Neuronal stem cell (in vitro differentiated cells): ENCODE data around the gene CCDC15.

ENCODE experiments used
- DNase-seq: peaks from one replicate; pipeline ENCODE4 v3.0.0-alpha.2; 2013; ENCODE audit warnings: low spot score
- H2AFZ ChIP-seq: one replicate; pipeline ENCODE4 v1.6.1; 2013; ENCODE audit warnings: mild to moderate bottlenecking, low read length, inconsistent platforms
- H2AK5ac ChIP-seq: 2 replicates; pipeline ENCODE4 v1.6.1; 2013; ENCODE audit warnings: low read depth, mild to moderate bottlenecking, inconsistent platforms, low read length, moderate library complexity, mixed read lengths
- H2BK120ac ChIP-seq: 2 replicates; pipeline ENCODE4 v1.6.1; 2013; ENCODE audit warnings: low read depth, mild to moderate bottlenecking, inconsistent platforms, low read length, moderate library complexity, mixed read lengths
- H2BK12ac ChIP-seq: one replicate; pipeline ENCODE4 v1.6.1; 2013; ENCODE audit warnings: low read length, inconsistent platforms
- H2BK15ac ChIP-seq: 2 replicates; pipeline ENCODE4 v1.6.1; 2013; ENCODE audit warnings: mild to moderate bottlenecking, low read length, inconsistent platforms, mixed read lengths
- H2BK5ac ChIP-seq: one replicate; pipeline ENCODE4 v1.6.1; 2013; ENCODE audit warnings: inconsistent platforms, mild to moderate bottlenecking, low read length, moderate library complexity
- H3K14ac ChIP-seq: one replicate; pipeline ENCODE4 v1.6.1; 2013; ENCODE audit warnings: low read length, inconsistent platforms
- H3K18ac ChIP-seq: 2 replicates; pipeline ENCODE4 v1.6.1; 2013; ENCODE audit warnings: low read length, inconsistent platforms
- H3K23ac ChIP-seq: 2 replicates; pipeline ENCODE4 v1.6.1; 2013; ENCODE audit warnings: low read depth, mild to moderate bottlenecking, mixed read lengths, low read length, inconsistent platforms; ENCODE audit not compliant: poor library complexity
- H3K27ac ChIP-seq: replicated peaks from 3 replicates; pipeline ENCODE4 v1.5.1; 2013; ENCODE audit warnings: low read length, inconsistent platforms
- H3K27me3 ChIP-seq, 3 experiments: 2 replicates each; pipeline ENCODE4 v1.6.1; 2013; ENCODE audit warnings: low read length in 3 of 3, mild to moderate bottlenecking in 2 of 3, inconsistent platforms in 1 of 3, low read depth in 1 of 3, mixed read lengths in 1 of 3, moderate library complexity in 1 of 3; ENCODE audit not compliant: control insufficient read depth in 3 of 3, insufficient read depth in 3 of 3
- H3K36me3 ChIP-seq, 2 donors: replicated peaks in 1 of 2; 2 replicates each; pipeline ENCODE4 v1.6.1; 2013; ENCODE audit warnings: low read length in 2 of 2; ENCODE audit not compliant: control insufficient read depth in 2 of 2, insufficient read depth in 2 of 2
- H3K4ac ChIP-seq: 2 replicates; pipeline ENCODE4 v1.6.1; 2013; ENCODE audit warnings: inconsistent platforms, mild to moderate bottlenecking, low read length, moderate library complexity
- H3K4me1 ChIP-seq, 2 donors: 1 replicate in 1 of 2; 2 replicates in 1 of 2; pipeline ENCODE4 v1.6.1; 2013; ENCODE audit warnings: low read length in 2 of 2, low read depth in 1 of 2; ENCODE audit not compliant: control insufficient read depth in 2 of 2, insufficient read depth in 1 of 2
- H3K4me2 ChIP-seq: one replicate; pipeline ENCODE4 v1.6.1; 2013; ENCODE audit warnings: mild to moderate bottlenecking, low read length, inconsistent platforms; ENCODE audit not compliant: insufficient read depth, poor library complexity, severe bottlenecking
- H3K4me3 ChIP-seq, 2 donors: 2 replicates each; pipeline ENCODE4 v1.5.1; 2013; ENCODE audit warnings: low read length in 2 of 2, mild to moderate bottlenecking in 2 of 2, inconsistent platforms in 1 of 2, moderate library complexity in 1 of 2
- H3K79me1 ChIP-seq: one replicate; pipeline ENCODE4 v1.6.1; 2013; ENCODE audit warnings: low read depth, mild to moderate bottlenecking, inconsistent platforms, low read length, moderate library complexity
- H3K9ac ChIP-seq: one replicate; pipeline ENCODE4 v1.6.1; 2013; ENCODE audit warnings: mild to moderate bottlenecking, low read depth, low read length, inconsistent platforms; ENCODE audit not compliant: poor library complexity
- H3K9me3 ChIP-seq, 2 donors: replicated peaks in 1 of 2; 2 replicates each; pipeline versions ENCODE3 to v1.6.1; 2013; ENCODE audit warnings: low read length in 2 of 2, mild to moderate bottlenecking in 2 of 2, inconsistent platforms in 1 of 2, low read depth in 1 of 2, mixed read lengths in 1 of 2, moderate library complexity in 1 of 2; ENCODE audit not compliant: control insufficient read depth in 2 of 2, insufficient read depth in 1 of 2
- H4K8ac ChIP-seq: one replicate; pipeline ENCODE4 v1.6.1; 2013; ENCODE audit warnings: low read depth, mild to moderate bottlenecking, inconsistent platforms, low read length, moderate library complexity
- H4K91ac ChIP-seq: one replicate; pipeline ENCODE4 v1.6.1; 2013; ENCODE audit warnings: low read length, low read depth, mild to moderate bottlenecking, inconsistent platforms; ENCODE audit not compliant: poor library complexity
- WGBS, 2 donors: extraction: QIAGEN DNeasy Blood & Tissue Kit; methylation state at CpG; one replicate each; pipeline ENCODE4 v1.1.7; 2013; ENCODE audit warnings: missing lambda C conversion rate in 2 of 2, mixed read lengths in 1 of 2; ENCODE audit not compliant: insufficient read length in 2 of 2, insufficient replicate concordance in 1 of 2; ENCODE audit errors: extremely low coverage in 2 of 2; 5-methylcytosine and 5-hydroxymethylcytosine counted together

CCDC15 gene

DNA sequence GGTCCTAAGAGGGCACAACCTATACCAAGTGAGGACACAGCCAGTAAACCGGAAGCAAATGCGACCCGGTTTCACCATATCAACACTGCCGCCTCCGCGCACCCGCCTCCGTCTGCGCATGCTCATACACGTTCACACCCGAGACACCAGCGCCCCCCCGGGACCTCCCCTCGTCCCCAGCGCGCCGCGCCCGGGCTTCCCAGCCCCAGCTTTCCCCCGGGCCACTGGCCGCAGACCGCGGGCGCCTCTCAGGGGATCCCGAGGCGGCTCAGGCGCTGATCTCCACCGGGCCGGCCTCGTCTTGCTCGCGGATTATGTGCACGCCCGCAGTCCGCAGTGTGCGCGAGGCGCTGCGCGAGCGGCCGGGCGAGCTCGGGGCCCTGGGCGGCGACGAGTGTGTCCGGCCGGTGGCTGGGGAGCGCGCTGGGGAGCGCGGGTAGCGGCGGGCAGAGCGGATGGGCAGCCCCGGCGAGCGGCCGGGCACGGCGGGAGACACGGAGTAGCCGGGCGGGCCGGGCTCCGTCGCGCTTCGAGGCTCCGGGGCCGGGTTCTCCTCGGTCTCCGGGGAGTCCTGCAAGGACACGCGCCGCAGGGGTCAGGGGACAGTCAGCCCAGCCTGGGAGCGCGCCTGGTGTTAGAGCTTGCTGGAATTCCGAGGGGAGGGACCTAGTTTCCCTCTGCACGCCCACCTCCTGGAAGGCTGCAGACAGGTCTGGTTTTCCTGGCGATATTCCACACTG is 33.0 kb upstream of the CCDC15 start:
- Histone ChIP-seq H3K27ac (no peak overlapping the region), H2BK15ac (peak overlapping the region; percentile 60), H3K9me3 (peaks cover 4 to 16% of the 10 kb centered on the region in 2 donors), H2AFZ (peak overlapping the region; percentile 89), H3K9ac (peak overlapping the region; percentile 78), H3K14ac (no peak overlapping the region), H4K91ac (no peak overlapping the region), H3K18ac (peak overlapping the region; percentile 91), H2AK5ac (no peak overlapping the region), H3K36me3 (no peaks in the 10 kb centered on the region), H2BK12ac (no peak overlapping the region), H3K4me3 (peak overlapping the region; percentile 36 to 80), H3K4me2 (peak overlapping the region; percentile 86), H3K4ac (no peak overlapping the region), H3K79me1 (no peaks in the 10 kb centered on the region), H2BK120ac (peak overlapping the region; percentile 93), H3K27me3 (peaks cover 0 to 79% (median 9%) of the 10 kb centered on the region in 3 experiments), H3K4me1 (peaks cover 0 to 6% of the 10 kb centered on the region in 2 donors), H2BK5ac (no peak overlapping the region), H3K23ac (no peak overlapping the region), H4K8ac (no peak overlapping the region)
- peak; percentile 52 for DNase-seq
- no CpG with 5 or more reads among the region's 82 CpGs for WGBS, 2 donors

DNA sequence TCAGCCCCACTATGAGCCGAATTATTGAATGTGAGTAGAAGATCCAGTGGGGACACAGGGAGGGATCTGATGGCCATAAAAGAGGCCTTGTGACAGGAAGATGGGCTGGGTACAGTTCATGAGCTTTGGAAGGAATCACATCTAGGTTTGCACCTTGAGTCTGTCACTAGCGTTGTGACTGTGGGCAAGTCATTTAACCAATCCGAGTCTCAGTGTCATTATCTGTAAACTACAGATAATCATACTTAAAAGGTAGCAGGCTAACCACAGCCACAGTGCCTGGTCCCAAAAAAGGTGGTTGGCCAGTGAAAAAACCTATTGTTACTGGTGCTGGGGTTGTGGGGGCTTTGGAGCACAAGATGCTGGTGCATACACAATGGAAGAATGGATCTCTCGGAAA is 31.2 kb upstream of the CCDC15 start:
- H2BK15ac ChIP-seq: no peak overlapping the region
- H2AK5ac ChIP-seq: no peak overlapping the region
- H2BK120ac ChIP-seq: no peak overlapping the region
- no peaks in the 10 kb centered on the region for H3K79me1 ChIP-seq
- DNase-seq: no peak
- H4K8ac ChIP-seq: no peak overlapping the region
- H3K36me3 ChIP-seq: no peaks in the 10 kb centered on the region
- H2BK12ac ChIP-seq: no peak overlapping the region
- no peak overlapping the region for H4K91ac ChIP-seq
- H3K4me2 ChIP-seq: no peak overlapping the region
- H3K18ac ChIP-seq: no peak overlapping the region
- WGBS, 2 donors: no CpG with 5 or more reads among the region's 4 CpGs
- H3K23ac ChIP-seq: no peak overlapping the region
- no peak overlapping the region for H2AFZ ChIP-seq
- H3K14ac ChIP-seq: no peak overlapping the region
- no peak overlapping the region for H3K4me3 ChIP-seq
- peaks cover 0 to 6% of the 10 kb centered on the region in 2 donors for H3K4me1 ChIP-seq
- H3K27me3 ChIP-seq: peaks cover 0 to 74% (median 9%) of the 10 kb centered on the region in 3 experiments
- H3K27ac ChIP-seq: no peak overlapping the region
- H3K4ac ChIP-seq: no peak overlapping the region
- H2BK5ac ChIP-seq: no peak overlapping the region
- no peak overlapping the region for H3K9ac ChIP-seq
- H3K9me3 ChIP-seq: peaks cover 4 to 16% of the 10 kb centered on the region in 2 donors

DNA sequence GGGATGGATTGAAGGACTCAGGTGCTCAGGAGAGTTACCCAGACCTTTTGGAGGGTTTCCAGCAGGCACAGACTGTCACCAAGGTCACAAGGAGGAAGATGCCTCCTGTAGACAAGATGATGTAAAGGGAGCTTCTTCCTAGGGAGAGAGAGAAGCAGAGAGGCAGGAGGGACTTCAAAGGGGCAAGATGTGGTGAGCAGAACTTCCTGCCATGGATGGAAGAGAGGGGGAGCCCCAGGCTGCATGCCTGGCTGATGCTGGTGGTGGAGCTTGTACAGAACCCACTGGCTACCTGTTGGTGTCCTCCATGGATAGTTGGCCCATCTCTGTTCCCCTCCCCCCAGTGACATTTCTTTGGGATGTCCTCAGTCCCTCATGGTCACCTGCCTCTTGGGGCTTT is 30.7 kb upstream of the CCDC15 start:
- Histone ChIP-seq H2AK5ac (no peak overlapping the region), H3K18ac (no peak overlapping the region), H2BK12ac (no peak overlapping the region), H3K9me3 (peaks cover 4 to 16% of the 10 kb centered on the region in 2 donors), H3K4ac (no peak overlapping the region), H4K8ac (no peak overlapping the region), H2BK15ac (no peak overlapping the region), H2BK5ac (no peak overlapping the region), H3K27me3 (peaks cover 0 to 74% (median 9%) of the 10 kb centered on the region in 3 experiments), H3K36me3 (no peaks in the 10 kb centered on the region), H2AFZ (no peak overlapping the region), H3K4me2 (no peak overlapping the region), H2BK120ac (no peak overlapping the region), H3K9ac (no peak overlapping the region), H3K4me3 (no peak overlapping the region), H3K27ac (no peak overlapping the region), H3K4me1 (peaks cover 0 to 6% of the 10 kb centered on the region in 2 donors), H4K91ac (no peak overlapping the region), H3K79me1 (no peaks in the 10 kb centered on the region), H3K23ac (no peak overlapping the region), H3K14ac (no peak overlapping the region)
- DNase-seq: no peak

DNA sequence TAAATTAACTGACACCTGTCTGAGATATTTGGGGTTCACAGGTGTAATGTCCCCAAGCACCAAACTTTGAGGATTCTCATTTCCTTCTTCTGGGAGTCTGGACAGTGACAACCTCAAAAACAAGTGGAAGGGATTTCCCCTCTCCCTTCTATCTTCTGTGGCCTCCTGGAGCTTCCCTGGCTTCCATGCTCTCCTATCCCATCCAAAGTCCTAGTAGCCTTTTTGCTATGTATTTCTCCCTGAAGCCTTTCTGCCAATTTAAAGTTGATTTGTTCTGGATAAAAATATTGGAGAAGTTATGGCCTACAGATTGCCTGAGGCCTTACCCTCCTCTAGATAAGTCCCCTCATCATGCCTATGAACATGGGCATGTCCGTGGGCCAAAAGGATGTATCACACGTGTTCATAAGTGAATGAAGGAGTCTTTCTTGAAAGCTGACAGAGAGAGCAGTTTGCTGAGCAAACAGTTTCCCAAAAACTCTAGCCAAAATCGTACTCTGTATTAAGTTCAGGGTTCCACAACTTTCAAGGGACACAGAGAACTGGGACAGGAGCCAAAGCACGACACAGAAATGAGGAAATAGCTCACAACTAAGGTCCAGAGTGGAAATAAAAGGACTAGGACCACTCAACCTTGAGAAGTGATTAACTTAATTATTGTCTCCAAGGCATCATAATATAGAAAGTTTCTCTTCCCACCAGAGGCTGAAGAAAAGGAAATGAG is 24.9 kb upstream of the CCDC15 start:
- H3K79me1 ChIP-seq: no peaks in the 10 kb centered on the region
- H2BK5ac ChIP-seq: no peak overlapping the region
- H3K14ac ChIP-seq: no peak overlapping the region
- H2AK5ac ChIP-seq: no peak overlapping the region
- H2BK12ac ChIP-seq: no peak overlapping the region
- H2BK15ac ChIP-seq: no peak overlapping the region
- no CpG with 5 or more reads among the region's 4 CpGs for WGBS, 2 donors
- H3K27me3 ChIP-seq: peaks cover 0 to 45% (median 0%) of the 10 kb centered on the region in 3 experiments
- DNase-seq: no peak
- no peak overlapping the region for H3K27ac ChIP-seq
- H3K4ac ChIP-seq: no peak overlapping the region
- no peak overlapping the region for H2AFZ ChIP-seq
- H3K9ac ChIP-seq: no peak overlapping the region
- no peak overlapping the region for H3K18ac ChIP-seq
- H3K23ac ChIP-seq: no peak overlapping the region
- H4K91ac ChIP-seq: no peak overlapping the region
- H3K36me3 ChIP-seq: no peaks in the 10 kb centered on the region
- no peaks in the 10 kb centered on the region for H3K4me1 ChIP-seq
- no peak overlapping the region for H4K8ac ChIP-seq
- H2BK120ac ChIP-seq: no peak overlapping the region
- no peak overlapping the region for H3K4me2 ChIP-seq
- no peak overlapping the region for H3K4me3 ChIP-seq
- no peaks in the 10 kb centered on the region for H3K9me3 ChIP-seq
